Activated T-cell treated with anti-CD3 and anti-CD28 coated beads for 4 hours (primary cell): ENCODE results near the gene CYLD.

Experiments used
- DNase-seq: peaks from one replicate; pipeline ENCODE4 v3.0.0-alpha.2; 2020

The CYLD gene

DNA sequence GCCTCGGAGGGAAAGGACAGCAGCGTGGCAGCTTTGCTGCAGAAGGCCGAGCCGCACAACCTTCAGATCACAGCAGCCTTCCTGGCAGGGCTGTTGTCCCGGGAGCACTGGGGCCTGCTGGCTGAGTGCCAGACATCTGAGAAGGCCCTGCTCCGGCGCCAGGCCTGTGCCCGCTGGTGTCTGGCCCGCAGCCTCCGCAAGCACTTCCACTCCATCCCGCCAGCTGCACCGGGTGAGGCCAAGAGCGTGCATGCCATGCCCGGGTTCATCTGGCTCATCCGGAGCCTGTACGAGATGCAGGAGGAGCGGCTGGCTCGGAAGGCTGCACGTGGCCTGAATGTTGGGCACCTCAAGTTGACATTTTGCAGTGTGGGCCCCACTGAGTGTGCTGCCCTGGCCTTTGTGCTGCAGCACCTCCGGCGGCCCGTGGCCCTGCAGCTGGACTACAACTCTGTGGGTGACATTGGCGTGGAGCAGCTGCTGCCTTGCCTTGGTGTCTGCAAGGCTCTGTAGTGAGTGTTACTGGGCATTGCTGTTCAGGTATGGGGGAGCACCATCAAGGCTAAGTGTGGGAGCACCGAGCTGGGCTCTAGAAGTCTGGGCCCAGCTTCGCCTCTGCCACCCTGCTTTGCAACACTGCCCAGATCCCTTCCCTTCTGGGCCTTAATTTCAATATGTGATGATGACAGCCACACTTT lies 29.9 kb upstream of the CYLD start:
- no peak for DNase-seq

DNA sequence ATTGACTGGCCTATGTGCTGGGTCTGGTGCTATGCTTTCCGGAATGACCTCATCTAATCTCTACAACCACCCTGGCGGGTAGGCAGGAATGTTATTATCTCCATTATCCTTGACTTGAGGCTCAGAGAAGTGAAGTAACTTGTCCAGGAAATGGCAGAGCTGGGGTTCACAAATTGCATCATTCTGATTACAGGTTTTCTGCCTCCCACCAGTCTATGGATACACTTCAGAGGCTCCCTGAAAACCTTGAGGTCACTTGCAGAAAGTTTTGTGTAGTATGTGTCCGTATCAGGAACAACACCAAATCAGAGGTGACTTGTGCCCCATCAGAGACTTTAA lies 29.4 kb upstream of the CYLD start:
- no peak for DNase-seq

DNA sequence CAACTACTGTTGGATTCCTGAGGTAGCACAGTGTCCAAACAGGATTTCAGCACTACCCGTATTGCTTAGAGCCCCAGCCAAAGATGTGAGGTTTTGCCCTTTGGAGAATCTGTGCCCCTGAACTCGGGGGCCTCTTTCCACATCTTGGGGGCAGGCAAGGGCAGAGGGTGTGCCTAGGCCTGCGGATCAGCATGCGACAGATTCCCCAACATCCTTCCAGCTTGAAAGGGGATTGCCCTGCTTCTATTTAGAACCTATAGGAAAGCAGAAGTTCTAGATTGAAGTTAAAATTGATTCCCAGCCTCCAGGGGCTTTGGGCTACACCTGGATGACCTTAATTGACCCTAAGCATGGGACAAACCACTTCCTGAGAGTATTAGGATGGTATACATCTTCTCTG lies 28.9 kb upstream of the CYLD start:
- no peak for DNase-seq

DNA sequence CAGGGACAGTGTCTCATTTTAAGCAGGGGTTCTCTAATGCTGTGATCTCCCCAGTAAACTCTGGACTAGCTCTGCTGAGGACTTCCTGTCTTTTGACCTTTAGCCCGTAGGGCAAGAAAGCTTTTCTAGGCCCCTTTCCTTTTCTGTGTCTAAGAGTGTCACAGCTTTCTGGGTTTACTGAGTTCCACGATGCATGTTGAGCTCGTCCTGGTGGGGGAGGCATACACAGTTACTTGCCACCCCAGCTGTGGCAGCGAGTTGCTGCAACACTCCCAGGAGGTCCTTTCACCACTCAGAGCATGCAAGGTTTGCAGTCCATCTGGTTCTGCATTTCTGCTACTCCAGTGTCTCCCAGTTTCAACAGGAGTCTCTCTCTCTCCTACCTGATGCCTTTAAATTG lies 24.8 kb upstream of the CYLD start:
- DNase-seq = no peak

DNA sequence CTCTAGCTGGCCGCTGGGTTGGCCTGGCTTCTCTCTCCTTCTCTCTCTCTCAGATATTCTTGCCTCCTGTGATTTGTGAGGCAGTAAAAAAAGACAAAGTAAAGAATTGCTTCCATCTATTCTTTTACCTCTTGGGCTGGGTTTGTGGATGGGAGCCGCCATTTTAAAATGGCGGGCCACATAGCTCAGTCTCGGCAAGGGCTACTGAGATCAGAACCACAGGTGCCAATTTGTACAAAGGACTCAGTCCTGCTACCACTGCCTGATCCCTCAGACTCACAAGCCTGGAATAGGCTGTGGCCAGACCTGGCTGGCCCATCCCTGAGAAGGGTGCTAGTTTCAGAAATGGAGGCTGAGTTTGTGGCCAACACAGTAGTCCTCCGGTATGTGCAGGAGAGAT lies 24.4 kb upstream of the CYLD start:
- no peak for DNase-seq

DNA sequence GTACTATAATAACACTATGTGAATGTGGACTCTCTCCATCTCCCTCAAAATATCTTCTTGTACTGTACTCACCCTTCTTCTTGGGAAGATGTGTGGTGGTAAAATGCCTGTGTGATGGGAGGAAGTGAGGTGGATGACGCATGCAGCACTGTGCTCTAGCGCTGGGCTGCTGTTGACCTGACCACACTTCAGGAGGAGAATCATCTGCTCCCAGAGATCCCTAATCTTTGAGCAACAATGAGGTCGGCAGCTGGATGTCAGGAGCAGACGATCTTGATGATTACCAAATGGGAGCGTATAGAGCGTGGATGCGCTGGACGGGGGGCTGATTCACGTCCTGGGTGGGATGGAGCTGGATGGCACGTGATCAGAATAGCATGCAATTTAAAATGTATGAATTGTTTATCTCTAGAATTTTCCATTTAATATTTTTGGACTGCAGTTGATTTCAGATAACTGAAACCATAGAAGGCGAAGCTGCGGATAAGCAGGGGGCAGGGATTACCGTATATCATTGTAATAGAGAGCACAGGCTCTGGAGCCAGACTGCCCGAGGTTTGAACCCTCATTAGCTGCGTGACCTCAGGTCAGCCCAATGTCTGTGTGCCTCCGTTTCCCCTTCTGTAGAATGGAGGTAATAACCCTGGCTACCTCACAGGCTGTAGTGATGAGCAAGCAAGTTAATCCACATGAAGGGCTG lies 23.7 kb upstream of the CYLD start:
- no peak for DNase-seq

DNA sequence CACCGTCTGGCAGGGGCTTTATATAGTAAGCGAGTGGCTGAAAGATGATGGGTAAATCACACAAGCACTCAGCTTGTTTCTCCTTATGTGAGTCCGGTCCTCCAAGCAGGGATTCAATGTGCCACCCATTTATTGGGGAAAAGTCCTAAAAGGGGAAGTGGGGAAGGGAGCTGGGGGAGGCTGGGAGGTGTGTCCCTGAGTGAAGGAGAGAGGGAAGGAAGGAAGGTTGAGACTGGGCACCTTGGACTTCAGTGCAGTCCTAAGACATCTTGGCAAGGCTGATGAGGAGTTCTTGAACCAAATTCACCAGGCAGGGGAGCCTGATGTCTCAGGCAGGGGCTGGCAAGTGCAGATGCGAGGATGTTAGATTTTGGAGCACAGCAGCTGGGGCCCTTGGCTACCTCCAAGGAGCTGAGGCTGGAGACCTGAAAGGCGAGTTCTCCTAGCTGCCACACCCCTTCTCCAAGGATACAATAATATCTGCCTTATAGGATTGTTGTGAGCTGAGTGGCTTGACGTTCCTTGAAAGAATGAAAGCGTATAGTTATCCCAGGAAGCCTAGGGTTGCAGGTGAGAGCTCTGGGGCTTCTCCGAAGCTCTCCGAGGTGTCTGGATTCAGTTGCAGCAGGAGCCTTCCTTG lies 23.0 kb upstream of the CYLD start:
- no peak for DNase-seq

DNA sequence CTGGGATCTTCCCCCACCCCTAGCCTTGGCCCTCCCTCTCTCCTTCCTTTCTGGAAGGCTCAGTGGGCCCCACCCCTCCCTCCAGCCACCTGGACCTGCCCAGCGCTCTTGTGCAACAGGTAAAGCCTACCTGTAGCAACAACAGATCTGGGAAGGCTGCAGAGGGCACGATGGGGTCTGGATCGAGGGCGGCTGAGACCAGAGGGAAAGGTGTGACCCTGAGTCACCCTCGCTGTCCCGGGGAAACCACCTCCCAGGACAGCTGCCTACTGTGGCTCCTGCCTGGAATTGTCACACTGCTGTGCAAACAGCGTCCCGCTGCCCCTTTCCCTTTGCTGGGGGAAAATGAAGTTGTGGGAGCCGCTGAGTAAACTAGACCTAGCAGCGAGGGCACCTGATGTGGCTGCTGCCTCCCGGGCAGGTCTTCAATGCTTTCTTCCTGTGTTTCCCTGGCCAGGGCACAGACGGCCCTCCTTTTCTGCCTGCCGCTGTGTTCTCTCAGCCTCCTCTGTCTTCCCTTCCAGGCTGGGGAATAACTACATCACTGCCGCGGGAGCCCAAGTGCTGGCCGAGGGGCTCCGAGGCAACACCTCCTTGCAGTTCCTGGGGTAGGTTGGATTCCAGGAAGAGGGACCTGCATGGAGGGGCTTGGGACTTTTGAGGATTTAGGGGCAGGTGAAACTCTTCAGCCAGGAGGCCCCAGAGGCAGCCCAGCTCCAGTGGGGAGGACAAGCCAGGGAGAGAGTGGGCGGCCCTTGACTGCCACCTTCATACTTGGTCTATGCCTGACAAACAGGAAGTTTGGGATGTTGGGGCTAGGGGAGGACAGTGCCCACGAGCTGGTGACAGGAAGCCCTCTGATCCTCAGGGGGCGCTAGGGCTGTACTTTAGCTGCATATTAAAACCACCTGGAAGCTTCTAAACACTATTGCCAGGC lies 22.2 kb upstream of the CYLD start:
- no peak for DNase-seq

DNA sequence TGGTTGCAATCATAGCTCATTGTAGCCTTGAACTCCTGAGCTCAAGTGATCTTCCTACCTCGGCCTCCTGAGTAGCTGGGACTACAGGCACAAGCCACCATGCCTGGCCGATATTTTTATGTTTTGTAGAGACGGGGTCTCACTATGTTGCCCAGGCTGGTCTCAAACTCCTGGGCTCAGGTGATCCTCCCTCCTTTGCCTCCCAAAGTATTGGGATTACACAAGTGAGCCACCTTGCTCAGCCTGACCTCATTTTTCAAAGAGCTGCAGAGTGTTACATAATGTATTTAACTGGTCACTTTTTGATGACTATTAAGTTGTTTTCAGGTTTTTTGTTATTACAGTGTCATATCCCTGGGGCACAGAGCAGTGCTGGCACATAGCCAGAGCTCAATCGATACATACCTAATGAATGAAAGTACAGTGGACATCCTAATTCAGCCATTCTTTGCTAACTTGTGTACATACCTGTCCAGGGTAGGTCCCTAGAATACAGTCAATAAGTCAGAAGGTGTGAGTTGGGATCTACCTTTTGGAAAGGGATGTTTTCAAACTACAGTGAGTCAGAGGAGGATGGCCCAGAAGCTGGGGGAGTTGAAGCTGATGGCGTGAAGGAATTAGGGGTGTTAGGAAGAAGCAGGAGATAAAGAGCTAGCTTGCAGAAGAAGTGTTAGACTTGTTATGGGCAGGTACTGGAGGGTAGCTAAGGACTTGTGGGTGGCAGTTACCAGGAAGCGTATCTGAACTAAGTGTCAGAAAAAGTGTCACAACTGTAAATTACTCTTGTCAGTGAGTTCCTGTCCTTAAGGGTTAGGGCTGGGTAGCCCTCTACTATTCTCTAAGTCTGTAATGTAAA lies 20.1 kb upstream of the CYLD start:
- DNase-seq = no peak

DNA sequence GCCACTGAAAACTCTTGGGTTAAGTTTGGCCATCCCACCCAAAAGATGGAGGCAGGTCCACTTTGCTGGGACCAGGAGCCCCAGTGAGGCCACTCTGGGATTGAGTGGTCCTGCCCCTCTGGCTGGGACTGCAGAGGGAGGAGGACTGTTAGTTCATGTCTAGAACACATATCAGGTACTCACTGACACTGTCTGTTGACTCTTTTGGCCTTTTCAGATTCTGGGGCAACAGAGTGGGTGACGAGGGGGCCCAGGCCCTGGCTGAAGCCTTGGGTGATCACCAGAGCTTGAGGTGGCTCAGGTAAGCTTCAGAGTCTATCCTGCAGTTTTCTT lies 19.5 kb upstream of the CYLD start:
- DNase-seq = no peak

DNA sequence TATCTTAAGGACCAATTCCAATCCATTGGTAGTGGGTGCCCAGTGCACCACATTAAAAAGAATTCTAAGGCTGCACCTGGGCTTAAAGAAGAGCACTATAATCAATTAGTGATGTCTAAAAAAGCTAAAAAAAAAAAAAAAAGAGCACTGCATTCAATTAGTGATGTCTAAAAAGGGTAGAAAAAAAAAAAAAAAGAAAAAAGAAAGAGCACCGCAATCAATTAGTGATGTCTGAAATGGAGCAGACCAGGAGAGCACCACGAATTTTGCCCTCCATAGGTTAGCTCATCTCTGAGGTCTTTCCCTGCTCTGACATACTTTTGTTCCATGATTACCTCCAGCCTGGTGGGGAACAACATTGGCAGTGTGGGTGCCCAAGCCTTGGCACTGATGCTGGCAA lies 18.9 kb upstream of the CYLD start:
- no peak for DNase-seq

DNA sequence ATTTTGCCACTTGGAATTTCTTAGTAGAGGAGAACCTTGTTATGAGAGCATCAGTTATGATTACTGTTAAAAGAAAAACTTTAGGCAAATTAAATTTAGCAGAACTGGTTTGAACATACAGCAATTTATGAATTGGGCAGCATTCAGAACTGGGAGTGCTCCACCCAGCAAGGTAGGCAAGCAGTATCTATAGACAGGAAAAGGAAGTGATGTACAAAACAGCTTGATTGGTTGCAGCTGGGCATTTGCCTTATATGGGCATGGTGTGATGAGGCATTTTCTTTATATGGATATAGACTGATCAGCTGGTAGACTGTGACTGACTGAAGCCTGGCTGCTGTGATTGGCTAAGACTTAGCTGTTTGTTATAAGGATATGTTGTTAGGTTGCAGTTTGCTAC lies 17.6 kb upstream of the CYLD start:
- DNase-seq = no peak

DNA sequence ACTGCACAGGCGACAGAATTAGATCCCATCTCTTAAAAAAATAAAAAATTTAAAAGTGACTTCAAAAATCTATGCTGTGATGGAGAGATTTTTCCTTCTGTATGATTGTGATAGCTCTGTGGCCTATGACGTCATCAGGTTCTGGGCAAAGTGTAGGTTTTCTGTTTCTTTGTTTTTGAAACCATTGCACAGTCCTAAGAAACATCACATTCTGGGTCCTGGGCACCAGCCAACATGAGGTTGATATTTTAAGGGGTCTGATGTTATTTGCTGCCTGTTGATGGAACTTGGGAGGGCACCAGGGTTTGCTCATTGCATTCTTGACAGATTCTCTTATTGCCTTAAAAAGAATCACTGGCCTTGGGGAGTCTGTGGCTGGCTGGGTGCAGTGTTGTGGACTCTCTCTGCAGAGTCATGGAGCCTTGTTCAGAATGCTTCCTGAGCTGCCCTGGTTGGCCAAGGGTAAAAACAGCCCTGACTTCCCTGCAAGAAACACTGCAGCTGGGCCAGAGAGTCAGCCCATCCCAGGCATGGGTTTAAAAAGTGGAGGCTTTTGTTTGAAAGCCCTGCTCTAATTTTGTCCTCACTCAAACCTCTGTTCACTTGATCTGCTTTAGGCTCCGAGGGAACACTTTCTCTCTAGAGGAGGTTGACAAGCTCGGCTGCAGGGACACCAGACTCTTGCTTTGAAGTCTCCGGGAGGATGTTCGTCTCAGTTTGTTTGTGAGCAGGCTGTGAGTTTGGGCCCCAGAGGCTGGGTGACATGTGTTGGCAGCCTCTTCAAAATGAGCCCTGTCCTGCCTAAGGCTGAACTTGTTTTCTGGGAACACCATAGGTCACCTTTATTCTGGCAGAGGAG lies 10.5 kb upstream of the CYLD start:
- DNase-seq = no peak

DNA sequence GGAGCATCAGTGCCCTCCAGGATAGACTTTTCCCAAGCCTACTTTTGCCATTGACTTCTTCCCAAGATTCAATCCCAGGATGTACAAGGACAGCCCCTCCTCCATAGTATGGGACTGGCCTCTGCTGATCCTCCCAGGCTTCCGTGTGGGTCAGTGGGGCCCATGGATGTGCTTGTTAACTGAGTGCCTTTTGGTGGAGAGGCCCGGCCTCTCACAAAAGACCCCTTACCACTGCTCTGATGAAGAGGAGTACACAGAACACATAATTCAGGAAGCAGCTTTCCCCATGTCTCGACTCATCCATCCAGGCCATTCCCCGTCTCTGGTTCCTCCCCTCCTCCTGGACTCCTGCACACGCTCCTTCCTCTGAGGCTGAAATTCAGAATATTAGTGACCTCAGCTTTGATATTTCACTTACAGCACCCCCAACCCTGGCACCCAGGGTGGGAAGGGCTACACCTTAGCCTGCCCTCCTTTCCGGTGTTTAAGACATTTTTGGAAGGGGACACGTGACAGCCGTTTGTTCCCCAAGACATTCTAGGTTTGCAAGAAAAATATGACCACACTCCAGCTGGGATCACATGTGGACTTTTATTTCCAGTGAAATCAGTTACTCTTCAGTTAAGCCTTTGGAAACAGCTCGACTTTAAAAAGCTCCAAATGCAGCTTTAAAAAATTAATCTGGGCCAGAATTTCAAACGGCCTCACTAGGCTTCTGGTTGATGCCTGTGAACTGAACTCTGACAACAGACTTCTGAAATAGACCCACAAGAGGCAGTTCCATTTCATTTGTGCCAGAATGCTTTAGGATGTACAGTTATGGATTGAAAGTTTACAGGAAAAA lies 9.7 kb upstream of the CYLD start:
- no peak for DNase-seq

DNA sequence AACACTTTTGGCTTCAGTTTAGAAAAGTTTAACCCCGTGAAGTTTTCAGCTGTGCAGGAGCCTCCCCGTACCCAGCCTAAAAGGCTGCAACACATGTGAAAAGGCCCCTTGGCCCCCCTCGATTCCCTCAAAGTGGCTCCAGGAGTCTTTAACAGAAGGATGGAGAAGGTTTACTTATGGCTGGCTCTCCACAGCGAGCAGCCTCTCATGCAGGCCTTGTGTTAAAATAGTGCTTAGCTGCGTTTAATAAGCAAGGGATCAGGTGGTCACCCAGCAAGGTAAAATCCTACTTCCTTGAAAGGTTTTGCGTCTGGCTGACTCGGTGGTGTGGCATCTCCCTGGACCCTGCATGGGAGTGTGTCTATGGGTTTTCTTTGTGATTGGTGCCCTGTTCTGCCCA lies 8.4 kb upstream of the CYLD start:
- DNase-seq = no peak

DNA sequence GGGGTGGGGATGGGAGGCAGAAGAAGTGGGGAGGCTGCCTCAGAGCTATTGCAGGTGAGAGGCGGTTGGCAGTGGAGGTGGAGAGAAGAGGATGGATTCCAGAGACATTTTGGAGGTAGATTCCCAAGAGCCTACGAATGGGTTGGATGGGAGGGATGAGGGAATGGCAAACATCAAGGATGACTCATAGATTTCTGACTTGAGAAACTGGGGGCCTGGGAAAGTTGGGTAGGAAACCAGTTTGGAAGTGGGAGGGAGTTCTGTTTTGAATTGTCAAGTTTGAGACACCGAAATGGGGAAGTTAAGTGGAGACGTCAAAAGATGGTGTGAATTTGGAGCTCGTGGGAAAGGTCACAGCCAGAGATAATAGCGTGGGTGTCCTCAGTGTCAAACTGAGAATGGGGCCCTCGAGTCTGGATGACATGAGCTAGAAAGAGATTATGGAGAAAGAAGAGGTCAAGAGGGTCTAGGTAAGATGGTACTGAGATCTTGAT lies 6.2 kb upstream of the CYLD start:
- no peak for DNase-seq

DNA sequence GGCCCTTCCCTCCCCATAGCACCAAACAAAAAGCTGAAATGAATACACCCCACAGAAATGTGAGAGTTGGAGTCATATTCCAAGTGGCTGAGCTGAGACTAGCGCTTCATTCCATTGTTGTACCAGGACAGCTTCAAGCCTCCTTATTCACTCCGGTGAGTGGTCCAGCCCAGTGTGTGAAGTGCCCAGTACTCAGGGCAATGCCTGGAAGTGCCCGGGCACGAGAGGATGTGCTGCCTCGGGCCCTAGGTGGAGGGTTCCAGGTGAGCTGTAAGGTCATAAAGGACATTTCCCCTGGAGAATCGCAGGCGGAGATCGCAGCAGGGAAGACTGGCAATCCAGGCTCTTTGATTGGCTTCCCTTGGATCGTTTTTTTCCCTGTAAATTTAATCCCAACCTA lies 5.4 kb upstream of the CYLD start:
- no peak for DNase-seq

DNA sequence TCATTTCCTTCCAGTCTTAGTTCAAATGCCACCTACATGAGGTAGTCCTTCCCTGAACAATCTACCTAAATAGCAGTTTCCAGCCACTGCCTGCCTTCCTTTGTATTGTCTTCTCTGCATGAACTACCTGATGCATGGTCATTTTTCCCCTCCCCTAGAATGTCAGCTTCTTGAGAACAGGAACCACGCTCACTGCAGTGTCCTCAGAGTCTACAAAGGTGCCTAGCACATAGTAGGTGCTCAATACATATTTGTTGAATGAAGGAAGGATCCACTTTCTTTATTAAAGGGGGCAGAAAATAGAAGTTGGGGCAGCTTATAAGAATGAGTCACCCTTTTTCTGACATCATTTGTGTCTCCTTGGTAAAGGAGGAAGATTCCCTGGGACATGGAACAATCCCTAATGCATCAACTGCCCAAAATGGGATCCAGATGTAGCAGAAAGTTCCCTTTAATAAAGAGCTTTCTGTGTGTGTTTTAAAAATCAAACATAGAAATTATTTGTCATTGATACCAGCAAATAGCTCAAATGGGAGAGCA lies 4.4 kb upstream of the CYLD start:
- no peak for DNase-seq

DNA sequence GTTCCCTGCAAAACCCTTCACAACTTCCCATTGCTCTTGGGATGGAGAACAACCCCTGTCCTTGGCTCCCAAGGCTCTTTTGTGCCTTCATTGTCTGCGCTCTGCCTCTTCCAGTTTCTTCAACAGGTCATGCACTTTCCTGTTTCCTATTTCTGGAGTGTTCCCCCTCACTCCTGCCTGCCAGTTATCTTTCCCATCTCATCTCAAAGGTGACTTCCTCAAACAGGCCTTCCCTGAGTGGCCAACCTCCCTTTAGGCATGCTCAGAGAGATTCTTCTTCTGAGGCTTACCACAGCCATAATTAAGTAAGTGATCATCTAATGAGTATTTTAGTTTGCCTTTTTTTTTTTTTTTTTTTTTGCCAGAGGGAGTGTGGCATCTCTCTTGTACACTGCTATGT lies 2.9 kb upstream of the CYLD start:
- DNase-seq = no peak

DNA sequence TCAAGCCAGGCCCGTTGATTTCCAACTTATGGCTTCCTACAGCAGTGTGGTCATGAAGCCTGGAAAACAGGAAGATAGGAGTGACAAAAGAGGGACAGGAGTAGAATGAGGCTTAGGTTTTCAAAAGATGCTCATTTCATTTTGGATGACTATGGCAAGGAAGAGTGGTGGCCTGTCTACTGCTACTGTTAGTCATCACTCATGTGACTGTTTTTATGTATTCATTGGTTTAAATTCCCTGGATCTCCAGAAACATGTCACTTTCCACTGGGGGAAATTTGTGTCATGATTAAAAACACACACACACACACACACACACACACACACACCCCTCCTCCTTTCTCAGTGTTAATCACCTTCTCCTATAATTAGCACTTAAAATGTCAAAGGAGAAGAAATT lies 1.1 kb upstream of the CYLD start:
- no peak for DNase-seq
